MM.1S (cell line): ENCODE results near the gene LY9.

Experiments used
- EZH2phosphoT487 ChIP-seq: fragments of 300-600 bp; sonication (generic); IDR thresholded peaks from 2 replicates; pipeline ENCODE4 v1.6.1; 2018; ENCODE audit warnings: antibody characterized with exemption, low read length
- TF ChIP-seq, protein P1 (sequence below): fragments of 300-600 bp; sonication (generic); IDR thresholded peaks from 2 replicates; pipeline ENCODE4 v1.5.1; 2016; ENCODE audit warnings: antibody characterized with exemption, low read length, mixed read lengths

DNA sequence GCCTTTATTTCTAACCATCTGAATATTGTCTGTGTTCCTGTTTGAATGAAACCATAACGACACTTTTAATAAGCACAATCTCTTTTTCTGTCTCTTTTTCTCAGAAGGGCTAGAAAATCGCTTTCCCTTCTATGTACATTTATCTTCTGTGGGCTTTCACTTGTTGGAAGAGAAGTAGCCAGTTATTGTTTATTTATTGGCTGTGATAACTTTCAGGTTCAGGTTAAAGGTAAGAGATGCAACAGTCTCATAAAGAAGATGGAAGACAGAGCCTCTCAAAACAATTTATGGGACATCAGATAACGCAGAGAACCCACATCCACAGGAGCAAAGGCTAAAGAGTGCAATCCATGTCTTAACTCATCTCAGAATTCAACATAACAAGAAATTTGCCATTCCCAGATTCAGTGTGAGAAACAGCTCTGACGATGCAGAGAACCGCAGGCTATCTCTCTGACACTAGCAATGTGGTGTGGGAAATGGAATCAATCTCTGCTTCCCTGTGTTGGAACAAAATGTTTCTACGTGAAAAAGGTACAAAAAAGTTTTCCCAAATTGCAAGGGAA lies 70.8 kb downstream of the LY9 start:
- TF ChIP-seq, protein P1, sequence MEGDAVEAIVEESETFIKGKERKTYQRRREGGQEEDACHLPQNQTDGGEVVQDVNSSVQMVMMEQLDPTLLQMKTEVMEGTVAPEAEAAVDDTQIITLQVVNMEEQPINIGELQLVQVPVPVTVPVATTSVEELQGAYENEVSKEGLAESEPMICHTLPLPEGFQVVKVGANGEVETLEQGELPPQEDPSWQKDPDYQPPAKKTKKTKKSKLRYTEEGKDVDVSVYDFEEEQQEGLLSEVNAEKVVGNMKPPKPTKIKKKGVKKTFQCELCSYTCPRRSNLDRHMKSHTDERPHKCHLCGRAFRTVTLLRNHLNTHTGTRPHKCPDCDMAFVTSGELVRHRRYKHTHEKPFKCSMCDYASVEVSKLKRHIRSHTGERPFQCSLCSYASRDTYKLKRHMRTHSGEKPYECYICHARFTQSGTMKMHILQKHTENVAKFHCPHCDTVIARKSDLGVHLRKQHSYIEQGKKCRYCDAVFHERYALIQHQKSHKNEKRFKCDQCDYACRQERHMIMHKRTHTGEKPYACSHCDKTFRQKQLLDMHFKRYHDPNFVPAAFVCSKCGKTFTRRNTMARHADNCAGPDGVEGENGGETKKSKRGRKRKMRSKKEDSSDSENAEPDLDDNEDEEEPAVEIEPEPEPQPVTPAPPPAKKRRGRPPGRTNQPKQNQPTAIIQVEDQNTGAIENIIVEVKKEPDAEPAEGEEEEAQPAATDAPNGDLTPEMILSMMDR, result no peak
- no peak for TF ChIP-seq EZH2phosphoT487
